Endodermal cell (in vitro differentiated cells): ENCODE measurements around the gene COL23A1. TPM values are rescaled to one million over a fixed set of nuclear protein-coding genes. Genes with fewer than 3 reads are reported as not detected.

Source experiments
- DNase-seq: peaks from one replicate; pipeline ENCODE4 v3.0.0-alpha.2; 2017
- H3K27ac ChIP-seq: 2 replicates; pipeline ENCODE4 v1.5.1; 2013; ENCODE audit warnings: mild to moderate bottlenecking, low read depth, low read length, moderate library complexity
- H3K27me3 ChIP-seq: 2 replicates; pipeline ENCODE4 v1.6.1; 2013; ENCODE audit warnings: mild to moderate bottlenecking, low read length, moderate library complexity; ENCODE audit not compliant: insufficient read depth, control insufficient read depth, poor library complexity, severe bottlenecking
- H3K36me3 ChIP-seq: 2 replicates; pipeline ENCODE4 v1.7.0; 2013; ENCODE audit warnings: mild to moderate bottlenecking, low read length, moderate library complexity; ENCODE audit not compliant: control insufficient read depth, insufficient read depth
- H3K4me1 ChIP-seq: one replicate; pipeline ENCODE4 v1.7.0; 2013; ENCODE audit warnings: low read length; ENCODE audit not compliant: control insufficient read depth, insufficient read depth
- H3K4me3 ChIP-seq: 2 replicates; pipeline ENCODE4 v1.5.1; 2013; ENCODE audit warnings: mild to moderate bottlenecking, low read length, moderate library complexity
- H3K9ac ChIP-seq: 2 replicates; pipeline ENCODE4 v1.6.1; 2013; ENCODE audit warnings: mild to moderate bottlenecking, low read length, moderate library complexity; ENCODE audit not compliant: poor library complexity, severe bottlenecking; ENCODE audit errors: extremely low read depth
- H3K9me3 ChIP-seq: 2 replicates; pipeline ENCODE4 v1.6.1; 2013; ENCODE audit warnings: mild to moderate bottlenecking, low read length, moderate library complexity; ENCODE audit not compliant: control insufficient read depth
- H3K27ac Mint-ChIP-seq: 2 replicates; pipeline ENCODE4 v1.8.0; 2020; ENCODE audit warnings: mixed read lengths
- H3K27me3 Mint-ChIP-seq: 2 replicates; pipeline ENCODE4 v1.8.0; 2021; ENCODE audit warnings: mild to moderate bottlenecking, mixed read lengths; ENCODE audit not compliant: insufficient read depth
- H3K36me3 Mint-ChIP-seq: 2 replicates; pipeline ENCODE4 v1.8.0; 2020; ENCODE audit warnings: low read depth, mixed read lengths
- H3K4me1 Mint-ChIP-seq: 2 replicates; pipeline ENCODE4 v1.8.0; 2020; ENCODE audit warnings: mixed read lengths
- H3K4me3 Mint-ChIP-seq: 2 replicates; pipeline ENCODE4 v1.8.0; 2020; ENCODE audit warnings: mild to moderate bottlenecking, moderate library complexity, mixed read lengths
- H3K9me3 Mint-ChIP-seq: 2 replicates; pipeline ENCODE4 v1.8.0; 2020; ENCODE audit warnings: mild to moderate bottlenecking, mixed read lengths
- WGBS, 2 experiments: methylation state at CpG; one replicate each; pipeline versions ENCODE4 v1.1.5 to v1.1.7; 2013; ENCODE audit warnings: missing lambda C conversion rate in 2 of 2, mixed read lengths in 1 of 2; ENCODE audit not compliant: insufficient coverage in 1 of 2, insufficient read length in 1 of 2; 5-methylcytosine and 5-hydroxymethylcytosine counted together
- total RNA-seq, 2 donors: library from RNA; stranded (reverse); fragmentation: NEBNext Ultra II Directional in 1 of 2; extraction: Animal tissue kit (Norgen Biotek cat#: 25700) in 1 of 2; gene quantifications; 2 replicates in 1 of 2; 3 replicates in 1 of 2; pipeline ENCODE4 v1.2.1, GENCODE V29; 2021
- TF ChIP-seq, protein P1 (sequence below): fragments of 200-600 bp; sonication (generic); conservative IDR thresholded peaks from 2 replicates; pipeline ENCODE4 v1.5.0; 2021; ENCODE audit warnings: antibody characterized with exemption, mild to moderate bottlenecking

COL23A1 gene
- total RNA-seq, 2 donors from 2014 or later, result 50.2 to 71.3 TPM

DNA sequence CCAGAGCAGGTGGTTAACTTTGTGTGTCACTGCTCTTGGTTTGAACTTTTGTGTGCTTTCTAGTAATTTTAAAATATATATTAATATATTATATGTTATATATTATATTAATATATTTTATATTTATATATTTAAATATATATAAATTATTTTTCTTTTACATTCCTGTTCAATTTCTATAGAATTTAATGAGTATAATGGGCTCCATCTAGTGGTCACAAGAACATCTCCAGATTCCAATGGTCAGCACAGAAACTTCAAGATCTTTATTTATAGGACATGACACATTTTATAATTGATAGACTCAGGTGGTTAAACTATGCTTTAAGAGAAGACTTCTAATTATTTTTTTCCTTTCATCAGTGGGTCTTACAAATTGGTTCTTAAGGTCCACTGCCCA lies 39.1 kb downstream of the COL23A1 start:
- no peaks in the 10 kb centered on the region for H3K4me1 ChIP-seq
- Mint-ChIP-seq H3K4me3 (no peak overlapping the region), H3K36me3 (peaks cover 17% of the 10 kb centered on the region), H3K9me3 (no peaks in the 10 kb centered on the region), H3K4me1 (peaks cover 32% of the 10 kb centered on the region), H3K27me3 (no peaks in the 10 kb centered on the region), H3K27ac (no peak overlapping the region)
- H3K9ac ChIP-seq, result no peak overlapping the region
- no peaks in the 10 kb centered on the region for H3K9me3 ChIP-seq
- H3K27me3 ChIP-seq, result no peaks in the 10 kb centered on the region
- H3K36me3 ChIP-seq, result no peaks in the 10 kb centered on the region
- TF ChIP-seq, protein P1, sequence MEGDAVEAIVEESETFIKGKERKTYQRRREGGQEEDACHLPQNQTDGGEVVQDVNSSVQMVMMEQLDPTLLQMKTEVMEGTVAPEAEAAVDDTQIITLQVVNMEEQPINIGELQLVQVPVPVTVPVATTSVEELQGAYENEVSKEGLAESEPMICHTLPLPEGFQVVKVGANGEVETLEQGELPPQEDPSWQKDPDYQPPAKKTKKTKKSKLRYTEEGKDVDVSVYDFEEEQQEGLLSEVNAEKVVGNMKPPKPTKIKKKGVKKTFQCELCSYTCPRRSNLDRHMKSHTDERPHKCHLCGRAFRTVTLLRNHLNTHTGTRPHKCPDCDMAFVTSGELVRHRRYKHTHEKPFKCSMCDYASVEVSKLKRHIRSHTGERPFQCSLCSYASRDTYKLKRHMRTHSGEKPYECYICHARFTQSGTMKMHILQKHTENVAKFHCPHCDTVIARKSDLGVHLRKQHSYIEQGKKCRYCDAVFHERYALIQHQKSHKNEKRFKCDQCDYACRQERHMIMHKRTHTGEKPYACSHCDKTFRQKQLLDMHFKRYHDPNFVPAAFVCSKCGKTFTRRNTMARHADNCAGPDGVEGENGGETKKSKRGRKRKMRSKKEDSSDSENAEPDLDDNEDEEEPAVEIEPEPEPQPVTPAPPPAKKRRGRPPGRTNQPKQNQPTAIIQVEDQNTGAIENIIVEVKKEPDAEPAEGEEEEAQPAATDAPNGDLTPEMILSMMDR, result peak; percentile 77
- DNase-seq, result no peak
- H3K27ac ChIP-seq, result no peak overlapping the region
- no peak overlapping the region for H3K4me3 ChIP-seq

DNA sequence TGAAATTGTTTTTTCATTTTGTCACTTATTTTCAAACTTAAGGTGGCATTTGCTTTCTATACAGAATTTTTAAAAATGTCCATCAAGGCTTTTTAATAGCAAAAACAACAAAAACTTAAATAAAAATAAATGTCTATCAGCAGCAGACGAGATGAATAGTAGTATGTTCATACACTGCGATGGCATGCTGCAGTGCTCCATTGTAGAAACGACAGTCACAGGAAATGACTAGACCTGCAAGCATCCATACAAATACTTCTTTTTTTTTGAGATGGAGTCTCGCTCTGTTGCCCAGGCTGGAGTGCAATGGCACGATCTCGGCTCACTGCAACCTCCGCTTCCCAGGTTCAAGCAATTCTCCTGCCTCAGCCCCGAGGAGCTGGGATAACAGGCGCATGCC lies 41.4 kb downstream of the COL23A1 start:
- peaks cover 5% of the 10 kb centered on the region for H3K36me3 Mint-ChIP-seq
- Histone ChIP-seq H3K9me3 (no peaks in the 10 kb centered on the region), H3K4me3 (no peak overlapping the region), H3K27ac (no peak overlapping the region), H3K36me3 (no peaks in the 10 kb centered on the region), H3K4me1 (no peaks in the 10 kb centered on the region), H3K27me3 (no peaks in the 10 kb centered on the region), H3K9ac (no peak overlapping the region)
- no peaks in the 10 kb centered on the region for H3K9me3 Mint-ChIP-seq
- no peak for DNase-seq
- H3K27ac Mint-ChIP-seq, result no peak overlapping the region
- no peaks in the 10 kb centered on the region for H3K27me3 Mint-ChIP-seq
- no peak overlapping the region for H3K4me3 Mint-ChIP-seq
- WGBS, 2 experiments, result 83 to 95% methylated on average over 4 to 9 of the region's 9 CpGs
- TF ChIP-seq, protein P1, result no peak
- peaks cover 17% of the 10 kb centered on the region for H3K4me1 Mint-ChIP-seq

DNA sequence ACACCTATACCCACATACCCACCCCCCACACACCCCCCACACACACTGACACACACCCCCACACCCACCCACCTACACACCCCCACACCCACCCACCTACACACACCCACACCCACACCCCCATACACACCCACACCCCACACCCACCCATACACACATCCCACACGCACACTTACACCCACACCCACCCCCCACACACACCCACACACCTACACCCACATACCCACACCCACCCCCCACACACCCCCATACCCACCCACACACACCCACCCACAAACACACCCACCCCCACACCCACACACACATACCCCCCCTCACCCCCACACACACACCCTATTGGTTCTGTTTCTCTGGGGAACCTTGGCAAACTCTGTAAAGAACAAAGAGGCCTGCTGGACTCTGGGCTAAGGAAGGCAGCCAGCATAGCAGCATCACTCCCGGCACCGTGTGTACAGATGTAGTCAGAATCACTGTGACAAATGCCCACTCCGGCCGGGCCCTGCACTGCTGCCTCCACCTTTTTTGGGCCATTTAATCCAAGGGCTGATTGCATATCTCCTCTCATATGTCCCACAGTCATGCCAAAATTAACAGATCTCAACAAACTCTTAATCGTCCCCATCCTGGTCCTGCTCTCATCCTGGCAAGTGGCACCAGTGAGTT lies 42.3 kb downstream of the COL23A1 start:
- TF ChIP-seq, protein P1, result no peak
- Histone ChIP-seq H3K4me1 (no peaks in the 10 kb centered on the region), H3K9ac (no peak overlapping the region), H3K9me3 (no peaks in the 10 kb centered on the region), H3K27ac (no peak overlapping the region), H3K4me3 (no peak overlapping the region), H3K36me3 (no peaks in the 10 kb centered on the region), H3K27me3 (no peaks in the 10 kb centered on the region)
- DNase-seq, result peak; percentile 29
- Mint-ChIP-seq H3K27me3 (no peaks in the 10 kb centered on the region), H3K4me1 (peaks cover 17% of the 10 kb centered on the region), H3K27ac (no peak overlapping the region), H3K4me3 (no peak overlapping the region), H3K9me3 (no peaks in the 10 kb centered on the region), H3K36me3 (peaks cover 8% of the 10 kb centered on the region)
- 86 to 89% methylated on average over 5 of the region's 6 CpGs for whole genome bisulfite sequencing, 2 experiments
